Loucy (cell line): ENCODE measurements around the gene CLEC2L.

Source experiments
- EZH2phosphoT487 ChIP-seq: fragments of 200-600 bp; IDR thresholded peaks from 2 replicates; pipeline ENCODE4 v1.6.1; 2018; ENCODE audit warnings: antibody characterized with exemption, mild to moderate bottlenecking, moderate library complexity, borderline replicate concordance
- TF ChIP-seq, protein P1 (sequence below): fragments of 200-600 bp; sonication (generic); conservative IDR thresholded peaks from 2 replicates; pipeline ENCODE4 v1.5.1; 2014; ENCODE audit warnings: mild to moderate bottlenecking, antibody characterized with exemption, low read length

- TF ChIP-seq, protein P1, sequence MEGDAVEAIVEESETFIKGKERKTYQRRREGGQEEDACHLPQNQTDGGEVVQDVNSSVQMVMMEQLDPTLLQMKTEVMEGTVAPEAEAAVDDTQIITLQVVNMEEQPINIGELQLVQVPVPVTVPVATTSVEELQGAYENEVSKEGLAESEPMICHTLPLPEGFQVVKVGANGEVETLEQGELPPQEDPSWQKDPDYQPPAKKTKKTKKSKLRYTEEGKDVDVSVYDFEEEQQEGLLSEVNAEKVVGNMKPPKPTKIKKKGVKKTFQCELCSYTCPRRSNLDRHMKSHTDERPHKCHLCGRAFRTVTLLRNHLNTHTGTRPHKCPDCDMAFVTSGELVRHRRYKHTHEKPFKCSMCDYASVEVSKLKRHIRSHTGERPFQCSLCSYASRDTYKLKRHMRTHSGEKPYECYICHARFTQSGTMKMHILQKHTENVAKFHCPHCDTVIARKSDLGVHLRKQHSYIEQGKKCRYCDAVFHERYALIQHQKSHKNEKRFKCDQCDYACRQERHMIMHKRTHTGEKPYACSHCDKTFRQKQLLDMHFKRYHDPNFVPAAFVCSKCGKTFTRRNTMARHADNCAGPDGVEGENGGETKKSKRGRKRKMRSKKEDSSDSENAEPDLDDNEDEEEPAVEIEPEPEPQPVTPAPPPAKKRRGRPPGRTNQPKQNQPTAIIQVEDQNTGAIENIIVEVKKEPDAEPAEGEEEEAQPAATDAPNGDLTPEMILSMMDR: no peak
- TF ChIP-seq EZH2phosphoT487: no peak
These were observed 36.0 kb downstream of the CLEC2L start for GRCh38 chr7:139559364-139560105.
